HepG2 (cell line): Measurements from ENCODE around the gene UBE2G2. TPM values are rescaled to one million over a fixed set of nuclear protein-coding genes. Genes with fewer than 3 reads are reported as not detected.

Experiments used
- ATAC-seq: fragments of 200-7000 bp; cut with Tn5 transposase; 3 replicates; pipeline ENCODE4 v1.9.1; 2020; ENCODE audit warnings: mild to moderate bottlenecking, moderate library complexity
- BruUV-seq: library from RNA; stranded (reverse); fragments of 400-500 nt; replicated peaks from 2 replicates; lab custom pipeline; 2021; lab: Mats Ljungman, UMichigan
- CTCF ChIA-PET: fragments of 300-600 bp; formaldehyde crosslinking; extraction: SDS; loops from one replicate; lab custom pipeline; 2021; ENCODE audit warnings: low total read pairs, inconsistent platforms, low intra/inter-chr PET ratio; lab: Yijun Ruan, JAX
- POLR2A ChIA-PET: fragments of 350-600 bp; sonication (Branson Sonifier 250); formaldehyde crosslinking; loops from one replicate; lab custom pipeline; 2020; ENCODE audit warnings: antibody characterized with exemption, inconsistent platforms; lab: Yijun Ruan, JAX
- DNase-seq: peaks from one replicate; pipeline ENCODE4 v3.0.0-alpha.2; 2015; ENCODE audit warnings: low spot score
- FAIRE-seq: peaks from 3 replicates; lab custom pipeline; 2011; peaks lifted over from hg19 to GRCh38; lab: Jason Lieb, UNC
- H2AFZ ChIP-seq: one replicate; pipeline ENCODE4 v1.6.1; 2011; ENCODE audit warnings: low read length, inconsistent platforms
- H3K27ac ChIP-seq: fragments of 300-600 bp; 3 replicates; pipeline ENCODE4 v1.8.0; 2011; ENCODE audit warnings: mixed run types, mild to moderate bottlenecking, mixed read lengths, low read length, inconsistent platforms; ENCODE audit not compliant: insufficient read depth; ENCODE audit errors: extremely low read length
- H3K27me3 ChIP-seq, 2 experiments: fragments of 200-600 bp in 1 of 2; 2 replicates in 1 of 2; 3 replicates in 1 of 2; pipeline versions ENCODE4 v1.6.0 to v1.8.0; 2011; ENCODE audit warnings: low read length in 2 of 2, mild to moderate bottlenecking in 2 of 2, moderate library complexity in 2 of 2, inconsistent platforms in 1 of 2; ENCODE audit not compliant: insufficient read depth in 2 of 2, control insufficient read depth in 1 of 2
- H3K36me3 ChIP-seq, 2 experiments: fragments of 200-600 bp in 1 of 2; replicated peaks in 1 of 2; 2 replicates in 1 of 2; 3 replicates in 1 of 2; pipeline versions ENCODE4 v1.5.1 to v1.8.0; 2011; ENCODE audit warnings: low read length in 2 of 2, inconsistent platforms in 1 of 2; ENCODE audit not compliant: insufficient read depth in 2 of 2, control insufficient read depth in 1 of 2
- H3K4me1 ChIP-seq: 2 replicates; pipeline ENCODE4 v1.5.1; 2012; ENCODE audit warnings: low read length, inconsistent platforms; ENCODE audit not compliant: insufficient read depth
- H3K4me2 ChIP-seq: 2 replicates; pipeline ENCODE4 v1.6.0; 2011; ENCODE audit warnings: low read depth, low read length, inconsistent platforms
- H3K4me3 ChIP-seq, 3 experiments: fragments of 200-600 bp in 1 of 3; sonication (generic), shearing (Covaris generic) in 1 of 3; replicated peaks in 1 of 3; 2 replicates each; pipeline ENCODE4 v1.5.1; 2011 to 2016; ENCODE audit warnings: low read length in 3 of 3, inconsistent platforms in 2 of 3, low read depth in 2 of 3, mild to moderate bottlenecking in 2 of 3, control low read depth in 1 of 3, mixed read lengths in 1 of 3; ENCODE audit not compliant: insufficient read depth in 1 of 3
- H3K79me2 ChIP-seq: one replicate; pipeline ENCODE4 v1.6.1; 2011; ENCODE audit warnings: low read length, inconsistent platforms; ENCODE audit not compliant: insufficient read depth
- H3K9ac ChIP-seq: 2 replicates; pipeline ENCODE4 v1.6.0; 2011; ENCODE audit warnings: mild to moderate bottlenecking, low read depth, low read length, inconsistent platforms; ENCODE audit not compliant: insufficient read depth
- H3K9me3 ChIP-seq: 2 replicates; pipeline ENCODE4 v1.5.1; 2012; ENCODE audit warnings: mild to moderate bottlenecking, low read length
- H4K20me1 ChIP-seq: 2 replicates; pipeline ENCODE4 v1.6.0; 2011; ENCODE audit warnings: inconsistent platforms, mild to moderate bottlenecking, low read length, moderate library complexity; ENCODE audit not compliant: insufficient read depth
- JUND ChIP-seq: sonication (generic); formaldehyde crosslinking; IDR thresholded peaks from 2 replicates; pipeline ENCODE4 v1.8.0; 2022; ENCODE audit warnings: mild to moderate bottlenecking, missing genetic modification reagents
- KDM3A ChIP-seq: IDR thresholded peaks from 2 replicates; pipeline ENCODE4 v1.6.1; 2018; ENCODE audit warnings: low read depth, missing compliant biosample characterization
- MED13 ChIP-seq: sonication (generic); formaldehyde crosslinking; IDR thresholded peaks from 2 replicates; pipeline ENCODE4 v1.5.0; 2020; ENCODE audit warnings: missing genetic modification reagents
- NFE2 ChIP-seq: sonication (generic); formaldehyde crosslinking; IDR thresholded peaks from 2 replicates; pipeline ENCODE4 v1.4.0; 2020; ENCODE audit warnings: missing genetic modification reagents
- TCF7 ChIP-seq: sonication (generic); IDR thresholded peaks from 2 replicates; pipeline ENCODE4 v1.6.1; 2016; ENCODE audit warnings: antibody characterized with exemption, low read depth
- ZNF552 ChIP-seq: sonication (generic); formaldehyde crosslinking; IDR thresholded peaks from 2 replicates; pipeline ENCODE4 v1.9.0; 2022; ENCODE audit warnings: missing genetic modification reagents, mild to moderate bottlenecking, borderline replicate concordance
- WGBS: methylation state at CpG from one replicate; pipeline ENCODE4 v1.1.6; 2017; ENCODE audit warnings: low lambda C conversion rate; 5-methylcytosine and 5-hydroxymethylcytosine counted together
- in situ Hi-C: cut with HindIII; loops from 2 replicates; pipeline ENCODE4 v1.10.0; 2017; ENCODE audit warnings: low pct_unique_long_range_greater_than_20kb; ENCODE audit not compliant: extremely low pct_ligation_motif_present
- intact Hi-C: fragments of 100-400 bp; cut with micrococcal nuclease; formaldehyde crosslinking; loops from one replicate; pipeline ENCODE4 v1.10.0; 2022; ENCODE audit not compliant: unreplicated experiment
- polyA plus RNA-seq, 8 experiments: library from polyadenylated mRNA; depleted of rRNA in 3 of 8; stranded (reverse) in 7 of 8; unstranded in 1 of 8; fragments of >200 nt; fragmentation: Illumina TruSeq in 4 of 8; extraction: Trizol in 4 of 8; gene quantifications; 2 replicates each; pipeline versions ENCODE4 v1.2.1 to v1.2.3, GENCODE V29; 2011 to 2016; ENCODE audit warnings: low read depth in 4 of 8, missing spikeins in 1 of 8, mixed read lengths in 1 of 8; ENCODE audit not compliant: insufficient read depth in 1 of 8
- total RNA-seq, 5 experiments: library from RNA; depleted of rRNA; stranded (reverse); fragments of >200 nt; fragmentation: Illumina TruSeq; extraction: Trizol; gene quantifications; 2 replicates each; pipeline ENCODE4 v1.2.3, GENCODE V29; 2016; ENCODE audit warnings: low read depth in 1 of 5
- TF ChIP-seq, protein P1 (sequence below): sonication (generic); formaldehyde crosslinking; IDR thresholded peaks from 2 replicates; pipeline ENCODE4 v1.4.0; 2020; ENCODE audit warnings: missing genetic modification reagents, borderline replicate concordance

Gene UBE2G2
- total and polyA plus RNA-seq, 2 of the 13 experiments (the other 11 are each of a cell fraction or from before 2014, with no cell fraction given), result 55.4 to 92.0 TPM

DNA sequence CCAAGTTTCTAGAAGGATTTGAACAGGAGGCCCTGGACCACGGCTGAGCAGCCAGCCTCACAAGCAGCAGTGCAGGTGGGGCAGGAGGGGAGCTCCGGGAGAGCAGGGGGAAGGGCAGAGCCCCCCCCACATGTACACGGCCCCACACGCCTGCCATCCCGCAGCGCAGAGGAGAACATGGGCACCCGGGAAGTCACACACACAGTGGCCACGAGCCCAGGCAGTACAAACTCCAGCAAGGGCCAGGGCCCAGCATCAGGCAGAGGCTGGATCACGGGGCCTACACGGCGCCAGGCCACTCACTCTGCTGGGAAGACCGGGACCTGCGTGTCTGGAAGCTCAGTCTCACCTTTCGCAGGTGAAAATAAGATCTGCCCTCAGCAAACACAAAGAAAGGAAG is 11.0 kb upstream of the UBE2G2 start:
- in situ Hi-C loops (no loop called here), intact Hi-C loops (no loop called here)
- no TSS peak for BruUV-seq
- H3K4me1 ChIP-seq, result peaks cover 24% of the 10 kb centered on the region
- H3K9ac ChIP-seq, result no peak overlapping the region
- CTCF ChIA-PET, result no interaction called here
- POLR2A ChIA-PET, result interaction anchor here (0.9 kb wide), 1 partner anchor 11 kb away, joined by 3 read pairs; the partner anchor contains the start of gene UBE2G2
- peaks cover 62% of the 10 kb centered on the region for H3K79me2 ChIP-seq
- H4K20me1 ChIP-seq, result peaks cover 9% of the 10 kb centered on the region; the same call in 1 of the 2 replicates
- H3K27me3 ChIP-seq, result no peaks in the 10 kb centered on the region
- H3K27ac ChIP-seq, result no peak overlapping the region
- DNase-seq (no peak), ATAC-seq (no peak), FAIRE-seq (no peak)
- peaks cover 22 to 59% of the 10 kb centered on the region in 2 experiments for H3K36me3 ChIP-seq
- no peak for TF ChIP-seq MED13 (CRISPR knock-in tag)
- TF ChIP-seq TCF7, result no peak
- TF ChIP-seq, protein P1, sequence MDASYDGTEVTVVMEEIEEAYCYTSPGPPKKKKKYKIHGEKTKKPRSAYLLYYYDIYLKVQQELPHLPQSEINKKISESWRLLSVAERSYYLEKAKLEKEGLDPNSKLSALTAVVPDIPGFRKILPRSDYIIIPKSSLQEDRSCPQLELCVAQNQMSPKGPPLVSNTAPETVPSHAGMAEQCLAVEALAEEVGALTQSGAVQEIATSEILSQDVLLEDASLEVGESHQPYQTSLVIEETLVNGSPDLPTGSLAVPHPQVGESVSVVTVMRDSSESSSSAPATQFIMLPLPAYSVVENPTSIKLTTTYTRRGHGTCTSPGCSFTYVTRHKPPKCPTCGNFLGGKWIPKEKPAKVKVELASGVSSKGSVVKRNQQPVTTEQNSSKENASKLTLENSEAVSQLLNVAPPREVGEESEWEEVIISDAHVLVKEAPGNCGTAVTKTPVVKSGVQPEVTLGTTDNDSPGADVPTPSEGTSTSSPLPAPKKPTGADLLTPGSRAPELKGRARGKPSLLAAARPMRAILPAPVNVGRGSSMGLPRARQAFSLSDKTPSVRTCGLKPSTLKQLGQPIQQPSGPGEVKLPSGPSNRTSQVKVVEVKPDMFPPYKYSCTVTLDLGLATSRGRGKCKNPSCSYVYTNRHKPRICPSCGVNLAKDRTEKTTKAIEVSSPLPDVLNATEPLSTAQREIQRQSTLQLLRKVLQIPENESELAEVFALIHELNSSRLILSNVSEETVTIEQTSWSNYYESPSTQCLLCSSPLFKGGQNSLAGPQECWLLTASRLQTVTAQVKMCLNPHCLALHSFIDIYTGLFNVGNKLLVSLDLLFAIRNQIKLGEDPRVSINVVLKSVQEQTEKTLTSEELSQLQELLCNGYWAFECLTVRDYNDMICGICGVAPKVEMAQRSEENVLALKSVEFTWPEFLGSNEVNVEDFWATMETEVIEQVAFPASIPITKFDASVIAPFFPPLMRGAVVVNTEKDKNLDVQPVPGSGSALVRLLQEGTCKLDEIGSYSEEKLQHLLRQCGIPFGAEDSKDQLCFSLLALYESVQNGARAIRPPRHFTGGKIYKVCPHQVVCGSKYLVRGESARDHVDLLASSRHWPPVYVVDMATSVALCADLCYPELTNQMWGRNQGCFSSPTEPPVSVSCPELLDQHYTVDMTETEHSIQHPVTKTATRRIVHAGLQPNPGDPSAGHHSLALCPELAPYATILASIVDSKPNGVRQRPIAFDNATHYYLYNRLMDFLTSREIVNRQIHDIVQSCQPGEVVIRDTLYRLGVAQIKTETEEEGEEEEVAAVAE (CRISPR knock-in tag), result no peak
- TF ChIP-seq JUND (CRISPR knock-in tag), result no peak
- no peak for TF ChIP-seq ZNF552 (CRISPR knock-in tag)
- TF ChIP-seq NFE2 (CRISPR knock-in tag), result no peak
- no peak for TF ChIP-seq KDM3A (CRISPR knock-in tag)
- WGBS, result 96% methylated on average over 5 of the region's 14 CpGs
- H3K4me3 ChIP-seq, result no peak overlapping the region
- H3K9me3 ChIP-seq, result no peaks in the 10 kb centered on the region
- H2AFZ ChIP-seq, result no peak overlapping the region
- H3K4me2 ChIP-seq, result no peak overlapping the region
